ENCODE data around the gene SLC25A13.

Gene SLC25A13

GRCh38 chr7:96127746-96128145 is 194.2 kb downstream of the SLC25A13 start:
- no peak for DNase-seq (ENCODE audit: low read depth in 1 of 2, low spot score in 1 of 2)
- Histone ChIP-seq H3K27me3 (ENCODE audit: insufficient read depth, poor library complexity, severe bottlenecking) (no peaks in the 10 kb centered on the region), H3K27ac (replicated peaks) (no peak overlapping the region), H3K4me3 (replicated peaks; ENCODE audit: insufficient read depth, low read length) (no peak overlapping the region)
- TF ChIP-seq GABPA (IDR thresholded peaks at IDR 0.05; ENCODE audit: low read depth) (no peak), POLR2AphosphoS5 (IDR thresholded peaks at IDR 0.05; ENCODE audit: low read depth) (no peak), CTCF (IDR thresholded peaks at IDR 0.05; ENCODE audit: insufficient read depth, low read length) (no peak), SPI1 (IDR thresholded peaks at IDR 0.05; ENCODE audit: borderline replicate concordance, low read depth) (no peak)
- TF ChIP-seq, protein P1, sequence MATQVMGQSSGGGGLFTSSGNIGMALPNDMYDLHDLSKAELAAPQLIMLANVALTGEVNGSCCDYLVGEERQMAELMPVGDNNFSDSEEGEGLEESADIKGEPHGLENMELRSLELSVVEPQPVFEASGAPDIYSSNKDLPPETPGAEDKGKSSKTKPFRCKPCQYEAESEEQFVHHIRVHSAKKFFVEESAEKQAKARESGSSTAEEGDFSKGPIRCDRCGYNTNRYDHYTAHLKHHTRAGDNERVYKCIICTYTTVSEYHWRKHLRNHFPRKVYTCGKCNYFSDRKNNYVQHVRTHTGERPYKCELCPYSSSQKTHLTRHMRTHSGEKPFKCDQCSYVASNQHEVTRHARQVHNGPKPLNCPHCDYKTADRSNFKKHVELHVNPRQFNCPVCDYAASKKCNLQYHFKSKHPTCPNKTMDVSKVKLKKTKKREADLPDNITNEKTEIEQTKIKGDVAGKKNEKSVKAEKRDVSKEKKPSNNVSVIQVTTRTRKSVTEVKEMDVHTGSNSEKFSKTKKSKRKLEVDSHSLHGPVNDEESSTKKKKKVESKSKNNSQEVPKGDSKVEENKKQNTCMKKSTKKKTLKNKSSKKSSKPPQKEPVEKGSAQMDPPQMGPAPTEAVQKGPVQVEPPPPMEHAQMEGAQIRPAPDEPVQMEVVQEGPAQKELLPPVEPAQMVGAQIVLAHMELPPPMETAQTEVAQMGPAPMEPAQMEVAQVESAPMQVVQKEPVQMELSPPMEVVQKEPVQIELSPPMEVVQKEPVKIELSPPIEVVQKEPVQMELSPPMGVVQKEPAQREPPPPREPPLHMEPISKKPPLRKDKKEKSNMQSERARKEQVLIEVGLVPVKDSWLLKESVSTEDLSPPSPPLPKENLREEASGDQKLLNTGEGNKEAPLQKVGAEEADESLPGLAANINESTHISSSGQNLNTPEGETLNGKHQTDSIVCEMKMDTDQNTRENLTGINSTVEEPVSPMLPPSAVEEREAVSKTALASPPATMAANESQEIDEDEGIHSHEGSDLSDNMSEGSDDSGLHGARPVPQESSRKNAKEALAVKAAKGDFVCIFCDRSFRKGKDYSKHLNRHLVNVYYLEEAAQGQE (IDR thresholded peaks at IDR 0.05; ENCODE audit: insufficient replicate concordance, low read depth) = no peak

DNA sequence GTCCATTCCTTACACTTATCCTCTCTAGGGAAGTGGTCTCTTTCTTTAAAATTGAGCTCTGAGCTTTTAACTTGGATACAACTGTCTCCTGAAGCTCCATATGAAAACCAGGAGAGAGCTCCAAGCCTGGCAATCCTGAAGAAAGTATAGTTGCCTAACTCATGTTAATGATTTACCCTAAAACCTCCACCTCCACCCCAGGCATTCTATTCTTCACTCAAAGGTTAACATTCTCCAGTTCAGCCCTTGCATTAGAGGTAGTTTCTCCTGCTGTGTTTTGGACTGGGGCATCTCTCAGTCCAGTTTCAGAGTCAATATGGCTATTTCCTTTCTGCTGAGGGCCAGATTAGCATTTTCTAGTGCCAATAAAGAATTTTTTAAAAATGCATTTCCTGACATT is 195.5 kb downstream of the SLC25A13 start:
- TF ChIP-seq SPI1 (IDR thresholded peaks at IDR 0.05; ENCODE audit: borderline replicate concordance, low read depth) (no peak), POLR2AphosphoS5 (IDR thresholded peaks at IDR 0.05; ENCODE audit: low read depth) (no peak)
- TF ChIP-seq, protein P1 (IDR thresholded peaks at IDR 0.05; ENCODE audit: insufficient replicate concordance, low read depth) = no peak
- no peak for DNase-seq (ENCODE audit: low read depth in 1 of 2, low spot score in 1 of 2)
- Histone ChIP-seq H3K27ac (replicated peaks) (no peak overlapping the region), H3K4me3 (replicated peaks; ENCODE audit: insufficient read depth, low read length) (no peak overlapping the region), H3K27me3 (ENCODE audit: insufficient read depth, poor library complexity, severe bottlenecking) (no peaks in the 10 kb centered on the region)

DNA sequence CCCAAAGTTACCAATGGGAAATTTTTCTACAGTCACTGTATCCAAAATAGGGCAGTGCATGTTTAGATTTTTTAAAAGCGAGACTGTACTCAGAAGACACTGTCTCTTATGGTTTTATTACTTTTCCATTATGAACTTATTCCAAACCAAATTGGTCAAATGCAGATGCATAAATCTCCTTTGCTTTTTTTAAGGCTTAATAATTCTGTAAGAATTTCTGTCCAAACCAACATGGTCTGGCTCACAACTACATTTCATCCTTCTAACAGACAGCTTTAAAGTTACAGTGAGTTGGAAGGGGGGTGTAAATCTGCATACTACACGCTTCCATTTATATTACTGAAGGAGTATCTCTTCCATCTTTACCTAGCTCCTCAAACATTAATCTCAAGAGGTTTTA is 199.2 kb downstream of the SLC25A13 start:
- no peak for DNase-seq (ENCODE audit: low read depth in 1 of 2, low spot score in 1 of 2)
- Histone ChIP-seq H3K4me3 (replicated peaks; ENCODE audit: insufficient read depth, low read length) (no peak overlapping the region), H3K27me3 (ENCODE audit: insufficient read depth, poor library complexity, severe bottlenecking) (no peaks in the 10 kb centered on the region), H3K27ac (replicated peaks) (no peak overlapping the region)
- TF ChIP-seq CTCF (IDR thresholded peaks at IDR 0.05; ENCODE audit: insufficient read depth, low read length) (no peak), SPI1 (IDR thresholded peaks at IDR 0.05; ENCODE audit: borderline replicate concordance, low read depth) (no peak)
- TF ChIP-seq, protein P1 (IDR thresholded peaks at IDR 0.05; ENCODE audit: insufficient replicate concordance, low read depth) = no peak

DNA sequence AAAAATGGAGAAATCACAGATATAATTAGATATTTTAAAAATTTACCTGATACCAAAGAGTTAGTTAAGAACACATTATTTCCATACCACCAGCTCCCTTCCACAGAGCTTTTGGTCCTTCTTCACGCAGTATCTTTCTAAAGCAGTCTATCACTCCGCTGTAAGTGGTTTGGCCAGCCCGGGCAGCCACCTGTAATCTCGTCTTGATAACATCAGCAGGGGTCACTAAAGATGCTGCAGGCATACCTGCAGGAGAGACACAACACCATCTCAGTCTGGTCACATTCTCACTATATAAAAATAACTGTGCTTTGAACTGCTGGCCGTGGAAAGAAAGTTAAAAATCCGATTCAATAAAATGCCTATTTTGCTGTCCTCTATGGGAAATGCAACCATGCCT is 200.1 kb downstream of the SLC25A13 start:
- Histone ChIP-seq H3K4me3 (replicated peaks; ENCODE audit: insufficient read depth, low read length) (no peak overlapping the region), H3K27ac (replicated peaks) (no peak overlapping the region), H3K27me3 (ENCODE audit: insufficient read depth, poor library complexity, severe bottlenecking) (no peaks in the 10 kb centered on the region)
- DNase-seq (ENCODE audit: low read depth in 1 of 2, low spot score in 1 of 2) = no peak
- TF ChIP-seq CTCF (IDR thresholded peaks at IDR 0.05; ENCODE audit: insufficient read depth, low read length) = no peak
- no peak for TF ChIP-seq SPI1 (IDR thresholded peaks at IDR 0.05; ENCODE audit: borderline replicate concordance, low read depth)
- TF ChIP-seq, protein P1 (IDR thresholded peaks at IDR 0.05; ENCODE audit: insufficient replicate concordance, low read depth) = no peak
- TF ChIP-seq POLR2AphosphoS5 (IDR thresholded peaks at IDR 0.05; ENCODE audit: low read depth) = no peak
- no peak for TF ChIP-seq GABPA (IDR thresholded peaks at IDR 0.05; ENCODE audit: low read depth)

All from HL-60 (cell line).